Measurements from ENCODE around the gene AUH. TPM values are rescaled to one million over a fixed set of nuclear protein-coding genes. Genes with fewer than 3 reads are reported as not detected.

Gene AUH
- total and polyA plus RNA-seq, 2 donors from 2014 or later: 31.6 to 63.5 TPM

DNA sequence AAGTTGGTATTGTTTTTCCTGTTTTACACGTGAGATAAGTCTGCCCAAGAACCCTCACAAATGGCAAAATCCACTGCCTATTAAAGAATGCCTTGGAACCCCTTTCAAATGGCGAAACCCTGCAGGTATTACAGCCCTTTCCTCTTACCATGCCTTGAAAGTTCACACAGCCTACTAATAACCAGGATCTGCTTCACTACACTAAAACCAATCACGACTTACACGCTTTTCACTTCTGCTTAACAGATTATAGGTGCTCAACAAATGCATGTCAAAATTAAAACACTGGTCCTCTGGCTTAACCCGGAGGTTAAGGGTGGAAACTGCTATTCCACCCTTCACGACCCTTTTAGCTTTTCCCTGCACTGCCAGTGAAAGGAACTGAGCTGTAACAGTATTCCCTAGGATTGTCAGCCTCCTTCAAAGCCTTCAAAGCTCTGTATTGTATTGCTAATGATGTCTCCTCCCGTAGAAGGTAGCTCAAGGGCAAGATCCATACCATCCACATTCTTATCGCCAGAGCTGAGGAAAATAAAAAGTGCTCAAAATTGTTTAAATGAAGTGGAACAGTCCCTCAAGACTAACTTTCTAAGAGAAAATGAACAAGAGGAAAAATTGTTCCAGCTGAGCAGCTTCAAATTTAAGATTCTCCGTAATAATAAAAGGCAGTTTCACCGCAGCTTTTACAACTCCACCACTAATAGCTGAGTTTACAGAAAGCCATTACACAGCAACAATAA is 997 bp downstream of the AUH start:
- intact Hi-C loops (cut with DNase I): no loop called here
- Histone ChIP-seq H3K36me3 (ENCODE audit: control insufficient read depth in 2 of 3, insufficient read depth in 3 of 3, low read length in 3 of 3) (peaks cover 0 to 3% (median 0%) of the 10 kb centered on the region in 3 donors), H3K9ac (ENCODE audit: low read length in 3 of 3) (peak overlapping the region; percentile 57 to 88 (median 86)), H3K4me1 (ENCODE audit: control insufficient read depth in 2 of 3, insufficient read depth in 2 of 3, low read depth in 1 of 3, low read length in 3 of 3) (peaks cover 2 to 16% (median 14%) of the 10 kb centered on the region in 3 donors), H3K9me3 (ENCODE audit: control insufficient read depth in 2 of 3, insufficient read depth in 1 of 3, low read length in 3 of 3) (no peaks in the 10 kb centered on the region), H3K27me3 (ENCODE audit: control insufficient read depth, insufficient read depth, low read length) (no peaks in the 10 kb centered on the region), H3K4me3 (ENCODE audit: low read length in 3 of 3) (peak overlapping the region; percentile 88 to 89 (median 88)), H3K27ac (ENCODE audit: low read depth in 2 of 2, low read length in 2 of 2) (peak overlapping the region; percentile 88 to 89)
- FAIRE-seq (no peak), DNase-seq (peak in 2 of 5 donors; percentile 34 to 73)
- TF ChIP-seq, protein P1, sequence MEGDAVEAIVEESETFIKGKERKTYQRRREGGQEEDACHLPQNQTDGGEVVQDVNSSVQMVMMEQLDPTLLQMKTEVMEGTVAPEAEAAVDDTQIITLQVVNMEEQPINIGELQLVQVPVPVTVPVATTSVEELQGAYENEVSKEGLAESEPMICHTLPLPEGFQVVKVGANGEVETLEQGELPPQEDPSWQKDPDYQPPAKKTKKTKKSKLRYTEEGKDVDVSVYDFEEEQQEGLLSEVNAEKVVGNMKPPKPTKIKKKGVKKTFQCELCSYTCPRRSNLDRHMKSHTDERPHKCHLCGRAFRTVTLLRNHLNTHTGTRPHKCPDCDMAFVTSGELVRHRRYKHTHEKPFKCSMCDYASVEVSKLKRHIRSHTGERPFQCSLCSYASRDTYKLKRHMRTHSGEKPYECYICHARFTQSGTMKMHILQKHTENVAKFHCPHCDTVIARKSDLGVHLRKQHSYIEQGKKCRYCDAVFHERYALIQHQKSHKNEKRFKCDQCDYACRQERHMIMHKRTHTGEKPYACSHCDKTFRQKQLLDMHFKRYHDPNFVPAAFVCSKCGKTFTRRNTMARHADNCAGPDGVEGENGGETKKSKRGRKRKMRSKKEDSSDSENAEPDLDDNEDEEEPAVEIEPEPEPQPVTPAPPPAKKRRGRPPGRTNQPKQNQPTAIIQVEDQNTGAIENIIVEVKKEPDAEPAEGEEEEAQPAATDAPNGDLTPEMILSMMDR (IDR thresholded peaks at IDR 0.05; ENCODE audit: borderline replicate concordance, extremely low read depth, insufficient read depth): no peak

DNA sequence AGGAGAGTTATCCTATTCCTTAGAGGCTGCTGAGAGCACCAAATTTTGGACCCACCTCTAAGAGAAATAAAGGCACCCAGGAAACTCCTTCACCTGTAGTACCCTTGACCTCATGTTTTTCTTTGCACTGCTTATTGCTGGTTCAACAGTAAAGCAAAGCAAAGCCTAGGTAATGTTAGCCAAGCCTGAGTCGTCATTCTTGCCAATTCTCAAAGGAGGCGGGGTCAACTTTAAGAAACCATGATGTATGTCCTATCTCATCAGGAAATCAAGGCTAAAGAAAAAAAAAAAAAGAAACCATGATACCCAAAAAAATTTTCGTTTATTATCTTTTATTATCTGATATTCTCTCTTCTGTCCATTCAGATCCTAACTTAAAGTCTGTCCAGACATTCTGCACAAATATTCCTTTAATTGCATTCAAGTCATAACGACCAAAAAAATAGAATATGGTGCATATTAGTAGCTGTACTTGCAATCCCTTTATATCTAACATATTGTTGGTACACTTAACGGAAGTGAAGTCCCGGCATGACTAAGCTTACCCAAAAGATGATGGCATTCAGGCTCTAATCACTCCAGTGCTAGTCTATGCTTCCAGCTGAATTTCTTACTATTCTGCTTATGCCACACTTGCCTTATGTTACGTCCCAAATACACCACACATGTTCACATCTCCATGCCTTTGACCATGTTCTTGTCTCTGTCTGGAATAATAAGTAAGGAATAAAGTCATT is 1.8 kb downstream of the AUH start:
- intact Hi-C loops (cut with DNase I): no loop called here
- H3K4me1 ChIP-seq (ENCODE audit: control insufficient read depth in 2 of 3, insufficient read depth in 2 of 3, low read depth in 1 of 3, low read length in 3 of 3): peaks cover 2 to 16% (median 14%) of the 10 kb centered on the region in 3 donors
- H3K27me3 ChIP-seq (ENCODE audit: control insufficient read depth, insufficient read depth, low read length): no peaks in the 10 kb centered on the region
- DNase-seq: no peak
- H3K36me3 ChIP-seq (ENCODE audit: control insufficient read depth in 2 of 3, insufficient read depth in 3 of 3, low read length in 3 of 3): peaks cover 0 to 3% (median 1%) of the 10 kb centered on the region in 3 donors
- TF ChIP-seq, protein P1 (IDR thresholded peaks at IDR 0.05; ENCODE audit: borderline replicate concordance, extremely low read depth, insufficient read depth): no peak
- peak overlapping the region in 1 of 3 donors; percentile 86 for H3K9ac ChIP-seq (ENCODE audit: low read length in 3 of 3)
- no peak for FAIRE-seq
- H3K9me3 ChIP-seq (ENCODE audit: control insufficient read depth in 2 of 3, insufficient read depth in 1 of 3, low read length in 3 of 3): no peaks in the 10 kb centered on the region
- H3K27ac ChIP-seq (ENCODE audit: low read depth in 2 of 2, low read length in 2 of 2): no peak overlapping the region
- peak overlapping the region; percentile 11 to 89 (median 88) for H3K4me3 ChIP-seq (ENCODE audit: low read length in 3 of 3)

DNA sequence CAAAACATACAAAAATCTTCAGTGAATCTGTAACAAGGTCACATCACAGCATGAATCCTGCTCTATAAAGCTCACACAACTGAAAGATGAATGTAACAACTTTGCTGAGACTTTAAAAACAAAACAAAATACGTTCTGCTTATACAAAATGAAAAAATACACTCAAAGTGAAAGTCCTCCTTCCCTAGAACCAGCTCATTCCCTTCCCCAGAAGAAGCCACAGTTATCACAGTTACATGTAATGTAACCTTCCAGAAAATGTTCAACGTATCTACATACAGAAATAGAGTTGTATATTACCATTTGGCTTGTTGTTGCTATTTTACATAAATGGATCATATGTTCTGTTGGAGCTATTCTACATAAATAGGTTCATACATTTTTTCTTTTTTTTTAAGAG is 2.6 kb downstream of the AUH start:
- peaks cover 2 to 16% (median 14%) of the 10 kb centered on the region in 3 donors for H3K4me1 ChIP-seq (ENCODE audit: control insufficient read depth in 2 of 3, insufficient read depth in 2 of 3, low read depth in 1 of 3, low read length in 3 of 3)
- H3K27me3 ChIP-seq (ENCODE audit: control insufficient read depth, insufficient read depth, low read length): no peaks in the 10 kb centered on the region
- TF ChIP-seq, protein P1 (IDR thresholded peaks at IDR 0.05; ENCODE audit: borderline replicate concordance, extremely low read depth, insufficient read depth): no peak
- H3K9me3 ChIP-seq (ENCODE audit: control insufficient read depth in 2 of 3, insufficient read depth in 1 of 3, low read length in 3 of 3): no peaks in the 10 kb centered on the region
- FAIRE-seq (no peak), DNase-seq (no peak)
- intact Hi-C loops (cut with DNase I): no loop called here
- peaks cover 0 to 10% (median 3%) of the 10 kb centered on the region in 3 donors for H3K36me3 ChIP-seq (ENCODE audit: control insufficient read depth in 2 of 3, insufficient read depth in 3 of 3, low read length in 3 of 3)
- H3K27ac ChIP-seq (ENCODE audit: low read depth in 2 of 2, low read length in 2 of 2): no peak overlapping the region
- H3K4me3 ChIP-seq (ENCODE audit: low read length in 3 of 3): peak overlapping the region in 2 of 3 donors; percentile 9 to 89
- no peak overlapping the region for H3K9ac ChIP-seq (ENCODE audit: low read length in 3 of 3)

Data from kidney (tissue), 14 donors.